Medulla oblongata (tissue), 1 donor: Measurements from ENCODE around the gene CACNA1C.
A peak's percentile ranks its signal among the peaks of the same experiment; 100 is the strongest.

Source experiments
- DNase-seq: peaks from one replicate; pipeline ENCODE4 v3.0.0-alpha.2; 2015; ENCODE audit errors: extremely low spot score

CACNA1C gene

DNA sequence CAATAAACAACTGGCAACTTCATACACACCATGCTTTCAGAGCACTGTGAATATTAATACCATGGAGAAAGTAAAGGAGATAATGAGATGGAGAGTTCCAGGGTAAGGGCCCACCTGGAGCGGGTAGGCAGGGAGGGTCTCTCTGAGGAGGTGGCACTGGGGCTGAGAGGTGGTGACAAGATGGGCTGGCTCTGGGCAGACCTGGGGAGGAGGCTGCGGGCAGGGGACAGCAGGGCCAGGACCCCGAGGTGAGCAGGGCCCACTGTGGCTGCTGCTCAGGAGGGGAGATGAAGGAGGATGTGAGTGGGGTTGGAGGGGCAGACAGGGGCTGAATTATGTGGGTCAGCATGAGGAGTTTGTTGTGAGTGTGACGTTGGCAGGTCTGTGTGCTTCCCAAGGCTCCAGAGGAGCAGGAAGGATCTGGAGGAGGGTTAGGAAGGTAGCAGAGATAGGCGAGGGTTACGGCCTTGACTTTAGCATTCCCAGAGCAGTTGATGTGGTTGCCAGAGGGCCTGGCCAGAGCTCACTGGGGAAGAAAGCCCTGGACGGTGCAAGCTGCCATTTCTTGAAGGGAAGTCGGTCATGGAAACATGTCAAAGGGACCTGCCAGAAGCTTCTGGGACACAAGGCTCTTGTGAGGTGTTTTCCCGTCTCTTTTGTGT, 88.2 kb downstream of the CACNA1C start:
- DNase-seq: no peak

DNA sequence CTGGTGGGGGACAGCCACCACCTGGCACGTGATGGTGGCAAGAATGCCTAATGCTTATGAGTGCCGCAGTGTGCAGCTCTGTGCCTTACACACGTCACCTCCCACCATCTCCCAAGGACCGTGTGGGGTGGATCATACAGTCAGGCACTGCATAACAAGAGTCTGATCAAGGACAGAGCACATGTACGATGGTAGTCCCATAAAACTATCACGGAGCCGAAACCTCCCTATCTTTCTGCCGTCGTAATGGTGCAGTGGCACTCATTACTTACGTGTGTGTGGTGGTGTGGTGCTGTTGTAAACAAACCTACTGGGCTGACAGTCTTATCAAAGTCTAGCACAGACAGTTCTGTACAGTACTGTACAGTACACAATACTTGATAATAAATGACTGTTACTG, 89.3 kb downstream of the CACNA1C start:
- DNase-seq: no peak

DNA sequence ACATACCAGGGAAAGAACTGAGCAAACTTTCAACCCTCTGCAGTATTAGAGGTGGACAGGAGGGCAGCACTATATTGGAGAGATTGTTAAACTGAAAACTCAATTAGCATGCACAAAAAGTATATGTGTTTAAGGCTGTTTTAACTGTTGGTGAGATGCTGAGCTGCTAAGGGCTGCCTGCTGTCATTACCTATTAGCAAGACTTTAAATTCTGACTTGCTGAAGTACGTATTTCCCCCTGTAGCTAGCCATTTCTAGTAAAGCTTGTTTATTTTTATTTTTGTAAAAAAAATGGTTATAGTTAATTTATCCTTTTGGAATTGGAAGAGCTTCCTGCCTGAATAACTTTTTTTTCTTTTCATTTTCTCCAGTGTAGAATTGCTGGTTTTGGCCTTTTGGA, 92.2 kb downstream of the CACNA1C start:
- no peak for DNase-seq

DNA sequence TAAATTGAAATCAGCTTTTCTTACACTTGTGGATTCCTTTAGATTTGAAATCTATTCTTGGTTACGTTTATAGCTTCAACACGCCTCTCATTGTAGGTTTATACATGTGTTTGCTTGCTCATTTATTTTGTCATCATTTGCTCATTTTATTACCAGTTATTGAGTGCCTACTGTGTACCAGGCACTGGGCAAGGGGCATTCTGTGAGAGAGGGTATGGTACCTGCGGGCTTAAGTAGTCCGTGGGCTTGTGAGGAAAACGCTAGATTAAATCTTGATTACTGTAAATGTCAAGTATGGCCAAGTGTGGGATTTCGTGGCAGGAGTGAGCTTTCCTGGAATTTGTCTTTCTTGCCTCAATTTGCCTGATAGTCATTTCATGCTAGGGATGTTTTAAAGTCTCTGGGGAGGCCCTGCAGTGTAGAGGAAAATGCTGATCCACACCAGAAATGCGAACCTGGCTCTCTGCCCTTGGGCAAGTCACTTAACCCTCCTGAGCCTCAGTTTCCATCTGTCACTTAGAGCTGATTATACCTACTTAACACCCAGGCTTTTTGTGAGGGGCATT, 92.7 kb downstream of the CACNA1C start:
- no peak for DNase-seq

DNA sequence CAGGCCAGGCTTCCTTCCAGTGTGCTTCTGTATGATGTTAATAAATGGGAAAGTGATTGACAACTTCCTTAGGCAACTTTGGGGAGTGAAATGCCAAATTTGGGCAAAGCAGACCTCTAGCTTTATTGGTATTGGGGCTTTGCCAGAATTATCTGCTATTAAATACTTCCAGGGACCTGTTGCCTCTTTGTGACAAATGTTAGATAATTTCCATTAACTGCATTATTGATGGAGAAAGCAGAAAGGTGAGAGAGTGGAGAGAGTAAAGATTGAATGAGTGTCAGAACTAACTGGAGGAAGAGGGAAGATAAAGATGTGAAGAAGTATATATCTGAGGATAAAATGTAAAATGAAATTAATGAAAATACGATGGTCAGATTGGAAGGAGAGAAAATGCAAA, 94.5 kb downstream of the CACNA1C start:
- DNase-seq: no peak

DNA sequence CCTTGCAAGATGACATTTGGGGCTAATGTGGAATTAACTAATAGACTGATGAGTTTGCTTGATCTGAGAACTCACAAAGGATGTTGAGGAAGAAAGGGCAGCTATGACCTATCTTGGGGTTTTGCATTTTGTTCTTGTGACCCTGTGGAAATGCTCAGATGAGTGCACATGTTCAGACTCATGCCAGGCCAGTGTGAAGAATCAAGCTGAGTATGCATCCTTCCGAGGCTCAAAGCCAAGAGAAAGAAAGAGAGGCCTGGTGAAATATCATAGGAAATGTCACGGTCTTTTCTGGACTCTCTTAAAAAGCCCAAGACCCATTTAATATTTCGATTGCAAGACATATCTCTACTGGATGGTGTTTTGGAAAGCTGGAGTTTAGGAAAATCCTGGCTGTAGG, 96.3 kb downstream of the CACNA1C start:
- no peak for DNase-seq

DNA sequence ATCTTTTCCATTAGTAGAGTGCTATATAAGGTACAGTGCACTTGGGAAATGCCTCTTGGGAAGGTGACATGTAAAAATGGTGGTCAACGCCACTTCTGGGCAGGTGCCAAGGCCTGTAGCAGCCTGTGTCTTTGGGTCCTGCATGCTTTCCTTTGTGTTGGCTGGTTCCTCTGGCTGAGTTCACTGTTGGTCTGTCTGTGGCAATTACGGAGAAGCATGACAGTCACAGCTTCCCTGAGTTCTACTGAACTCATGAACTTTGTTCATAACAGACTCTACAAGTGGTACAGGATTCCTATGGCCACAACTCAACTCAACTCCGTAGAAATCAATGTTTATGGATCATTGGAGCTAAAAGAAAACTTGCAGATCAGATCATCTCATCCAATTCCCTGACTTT, 98.0 kb downstream of the CACNA1C start:
- no peak for DNase-seq

DNA sequence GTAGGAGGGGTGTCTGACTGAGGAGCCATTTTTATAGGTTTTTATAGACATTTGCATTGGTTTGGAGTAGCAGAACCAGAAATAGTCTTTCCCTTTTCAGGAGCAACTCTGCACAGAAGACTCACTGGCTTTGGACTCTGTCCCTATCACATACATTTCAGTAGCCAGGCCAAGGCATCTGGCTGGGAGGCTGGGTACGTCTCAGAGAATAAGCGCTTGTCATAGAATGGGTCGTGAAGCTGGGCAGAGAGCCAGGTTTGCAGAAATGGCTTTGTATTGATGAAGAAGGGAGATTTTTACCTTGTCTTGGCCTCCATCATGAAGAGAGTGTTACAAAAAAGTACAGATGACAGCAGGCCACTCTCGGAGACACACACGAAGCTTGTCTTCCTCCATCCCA, 98.6 kb downstream of the CACNA1C start:
- DNase-seq: no peak

DNA sequence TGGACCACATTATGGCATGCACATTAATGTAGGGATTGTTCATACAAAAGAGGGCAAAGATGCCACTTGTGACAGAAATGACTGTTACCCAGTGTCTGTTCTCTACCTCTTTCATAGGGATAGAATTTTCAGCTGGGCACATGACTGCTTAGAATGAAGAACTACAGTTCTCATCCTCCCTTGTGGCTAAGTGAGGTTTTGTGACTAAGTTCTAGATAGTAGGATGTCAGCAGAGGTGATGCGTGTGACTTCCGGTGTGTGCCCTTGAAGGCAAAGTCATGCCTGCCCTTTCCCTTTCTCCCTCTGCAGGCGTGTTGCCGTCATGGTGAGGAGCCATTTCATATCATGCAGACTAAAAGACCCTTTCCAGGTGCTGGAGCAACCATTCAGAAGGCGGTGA, 99.3 kb downstream of the CACNA1C start:
- no peak for DNase-seq

DNA sequence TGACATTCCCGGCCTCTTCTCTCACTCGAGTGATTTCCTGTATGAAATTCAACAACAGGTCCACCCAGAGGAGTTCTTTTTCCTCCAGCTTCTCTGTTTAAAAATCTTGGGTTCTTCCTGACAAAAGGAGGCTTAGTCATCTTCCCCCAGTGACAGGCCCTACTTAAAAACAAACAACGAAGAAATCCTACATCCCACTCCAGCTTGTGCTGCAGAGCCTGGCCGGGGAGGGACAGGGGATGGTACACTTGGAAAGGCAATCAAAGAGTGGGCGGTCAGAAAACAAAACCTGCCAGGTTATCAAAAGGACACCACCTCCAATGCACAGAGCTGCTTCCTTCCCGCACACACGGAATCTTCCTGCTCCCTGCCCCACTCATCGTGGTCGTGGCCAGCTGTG, 101.3 kb downstream of the CACNA1C start:
- DNase-seq: no peak

DNA sequence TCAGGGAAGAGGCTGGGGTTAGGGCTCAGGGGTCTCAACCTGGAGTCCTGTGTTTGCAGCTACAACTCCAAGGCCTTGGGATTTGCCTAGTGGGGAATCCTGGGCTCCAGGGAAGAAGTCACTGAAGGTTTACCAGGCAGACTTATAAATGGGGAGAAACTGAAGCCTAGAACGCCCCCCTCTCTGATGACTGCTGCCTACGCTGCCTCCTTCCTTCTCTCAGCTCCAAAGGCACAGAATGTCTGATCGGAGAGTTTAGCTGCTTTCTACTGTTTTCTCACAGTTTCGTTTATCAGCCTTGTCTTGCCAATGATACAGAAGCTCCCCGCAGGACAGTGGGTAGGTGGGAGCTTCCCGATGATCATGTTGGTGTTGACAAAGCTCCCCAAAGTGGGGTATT, 101.7 kb downstream of the CACNA1C start:
- no peak for DNase-seq

DNA sequence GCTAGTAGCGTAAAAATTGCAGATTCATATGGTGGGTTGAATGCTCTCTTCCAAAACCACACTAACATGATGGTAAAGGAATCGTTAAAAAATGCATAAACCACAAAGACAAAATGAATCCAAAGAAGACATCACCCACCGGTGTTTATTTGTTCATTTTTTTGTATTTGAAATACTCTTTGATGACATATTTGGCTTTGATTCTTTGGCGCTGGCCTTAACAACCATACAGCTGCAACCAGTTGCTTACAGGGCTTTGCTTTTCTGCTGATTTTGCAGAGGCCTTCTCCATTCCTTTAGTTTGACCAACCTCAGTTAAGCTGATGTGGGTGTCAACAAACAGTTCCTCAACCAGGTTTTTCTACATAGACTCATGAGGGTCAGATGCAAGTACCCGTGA, 103.5 kb downstream of the CACNA1C start:
- DNase-seq: no peak

DNA sequence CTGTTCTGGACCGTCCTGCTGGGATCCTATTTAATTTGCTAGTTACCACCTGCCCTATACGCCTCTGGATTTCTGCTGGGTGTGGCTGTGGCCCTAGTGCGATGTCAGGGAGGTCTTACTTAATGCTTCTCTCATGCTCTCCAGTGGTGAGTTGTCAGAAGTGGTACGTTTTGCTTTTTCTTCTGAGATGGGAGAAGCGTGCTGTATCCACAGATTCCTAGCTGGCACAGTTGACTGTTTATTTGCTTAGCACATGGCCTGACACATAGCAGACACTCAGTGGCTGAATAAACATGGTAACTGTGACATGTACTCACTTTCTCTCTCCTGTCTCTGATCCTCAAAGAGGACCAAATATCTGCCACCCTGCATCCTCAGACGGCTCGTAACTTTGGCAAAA, 107.3 kb downstream of the CACNA1C start:
- DNase-seq: no peak

DNA sequence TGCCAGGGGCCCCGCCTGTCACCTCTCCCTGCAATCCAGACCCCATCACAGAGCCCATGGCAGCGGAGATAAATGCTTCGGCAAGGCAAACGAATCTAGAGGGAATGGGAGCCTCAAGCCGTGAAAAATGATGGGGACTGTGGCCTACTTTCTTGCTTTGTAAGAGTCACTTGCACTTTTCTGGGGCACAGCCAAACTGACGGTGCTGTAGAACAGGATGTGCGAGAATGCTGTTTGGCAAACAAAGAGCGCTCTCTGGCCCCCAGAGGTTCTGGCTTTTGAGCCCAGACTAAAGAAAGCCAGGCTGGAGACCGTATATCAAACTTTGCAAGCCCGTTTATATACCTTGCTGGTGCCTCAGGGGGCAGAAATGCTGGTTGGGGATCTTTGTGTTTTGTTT, 108.7 kb downstream of the CACNA1C start:
- DNase-seq: peak; percentile 78

DNA sequence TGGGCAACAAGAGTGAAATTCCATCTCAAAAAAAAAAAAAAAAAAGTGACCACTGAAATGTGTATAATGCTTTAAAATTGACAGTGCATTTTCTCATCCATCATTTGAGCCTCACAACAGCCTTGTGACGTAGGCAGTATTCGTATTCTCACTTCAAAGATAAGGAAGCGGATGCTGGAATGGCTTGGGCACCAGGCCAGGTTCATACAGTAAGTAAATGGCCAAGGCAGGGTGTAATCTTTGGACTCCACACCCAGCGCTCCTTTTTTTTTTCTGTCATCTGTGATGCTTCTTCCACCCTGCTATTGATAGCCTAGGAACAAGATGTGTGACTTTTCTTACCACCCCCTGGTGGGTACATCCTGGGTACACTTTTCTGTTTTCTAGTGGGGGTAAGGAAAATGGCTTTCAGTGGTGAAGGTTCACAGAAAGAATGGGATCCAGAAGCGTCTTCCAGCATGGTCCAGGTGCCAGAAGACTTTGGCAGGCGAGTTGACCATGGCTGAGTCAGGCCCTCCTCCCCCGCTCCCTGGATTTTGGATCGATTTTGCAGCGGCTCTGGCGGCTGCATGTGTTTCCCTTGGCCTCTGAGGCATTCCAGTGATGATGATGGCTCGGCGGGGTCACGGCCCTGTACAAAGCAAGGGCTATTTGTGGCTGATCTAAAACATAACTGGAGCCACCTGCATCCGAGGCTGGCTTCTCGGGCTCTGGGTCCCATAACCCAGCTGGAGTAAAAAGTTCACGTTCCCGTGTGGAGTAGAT, 110.6 kb downstream of the CACNA1C start:
- peak; percentile 64 for DNase-seq

DNA sequence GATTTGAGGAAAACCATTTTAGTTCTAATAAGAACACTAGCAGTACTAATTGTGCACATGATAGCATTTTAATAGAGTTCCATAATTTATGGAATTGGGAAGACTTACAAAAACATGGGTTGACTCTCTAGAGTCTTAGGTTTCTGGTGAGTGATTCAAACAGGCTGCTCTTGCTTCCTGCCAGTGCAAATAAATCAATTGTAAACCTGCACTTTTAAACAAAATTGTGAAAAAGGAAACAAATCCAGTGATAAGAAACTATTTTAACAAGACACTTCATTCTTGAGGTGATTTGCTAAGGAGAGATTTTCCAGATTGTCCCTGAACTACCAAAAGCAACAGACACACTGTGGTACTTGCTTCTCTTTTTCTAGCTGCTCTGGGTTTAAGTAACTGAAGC, 112.2 kb downstream of the CACNA1C start:
- no peak for DNase-seq

DNA sequence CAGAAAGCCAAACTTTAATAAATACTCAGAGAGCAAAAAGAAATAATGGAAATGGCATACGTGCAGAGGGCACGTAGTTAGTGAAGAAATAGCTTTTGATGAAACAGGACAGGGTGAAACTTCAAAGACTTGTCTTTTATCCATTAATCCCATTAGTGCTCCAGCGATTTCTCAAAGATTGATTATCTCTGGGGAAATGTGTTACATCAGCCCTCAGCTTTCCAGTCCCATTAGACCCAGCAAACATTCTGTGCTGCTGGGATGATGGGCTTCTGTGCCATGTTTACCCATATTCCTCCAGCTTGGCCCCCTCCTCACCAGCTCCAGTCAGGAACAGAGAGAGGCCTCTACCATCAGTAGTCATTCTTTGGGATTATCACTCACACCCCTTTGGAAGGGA, 113.1 kb downstream of the CACNA1C start:
- no peak for DNase-seq

DNA sequence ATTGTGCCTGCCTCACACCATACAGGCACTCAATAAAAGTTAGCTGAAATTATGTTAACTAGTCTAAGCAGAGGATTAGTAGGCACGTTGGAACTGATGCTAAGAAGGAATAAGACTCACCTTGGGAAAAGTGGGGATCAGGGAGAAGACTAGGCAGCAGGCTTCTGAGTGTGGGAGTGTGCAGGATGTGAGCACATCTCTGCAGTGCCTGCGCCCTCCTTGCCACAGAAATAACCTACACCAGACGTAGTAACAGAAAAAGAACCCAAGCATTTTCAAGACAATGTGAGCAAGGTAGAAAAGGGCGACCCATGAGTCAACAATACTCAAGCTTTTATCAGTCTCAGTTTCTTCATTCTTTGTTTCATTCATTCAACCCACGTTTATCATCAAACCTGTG, 113.9 kb downstream of the CACNA1C start:
- no peak for DNase-seq

DNA sequence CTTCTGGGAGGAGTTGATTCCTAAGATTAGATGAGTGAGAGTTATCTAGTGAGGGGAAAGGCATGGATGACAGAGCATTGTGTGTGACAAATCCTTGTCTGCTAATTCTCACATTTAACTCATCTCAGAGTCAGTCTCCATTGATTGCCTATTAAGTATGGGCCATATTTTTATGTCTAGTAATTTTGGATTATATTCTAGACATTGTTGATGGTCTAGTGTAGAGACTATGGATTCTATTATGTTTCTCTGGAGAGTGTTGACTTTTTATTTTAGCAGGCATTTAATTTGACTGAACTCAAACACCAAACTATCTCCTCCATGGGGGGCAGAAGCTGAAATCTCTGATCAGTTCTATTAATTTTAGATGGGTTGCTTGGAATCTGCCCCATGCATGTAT, 114.4 kb downstream of the CACNA1C start:
- DNase-seq: no peak

DNA sequence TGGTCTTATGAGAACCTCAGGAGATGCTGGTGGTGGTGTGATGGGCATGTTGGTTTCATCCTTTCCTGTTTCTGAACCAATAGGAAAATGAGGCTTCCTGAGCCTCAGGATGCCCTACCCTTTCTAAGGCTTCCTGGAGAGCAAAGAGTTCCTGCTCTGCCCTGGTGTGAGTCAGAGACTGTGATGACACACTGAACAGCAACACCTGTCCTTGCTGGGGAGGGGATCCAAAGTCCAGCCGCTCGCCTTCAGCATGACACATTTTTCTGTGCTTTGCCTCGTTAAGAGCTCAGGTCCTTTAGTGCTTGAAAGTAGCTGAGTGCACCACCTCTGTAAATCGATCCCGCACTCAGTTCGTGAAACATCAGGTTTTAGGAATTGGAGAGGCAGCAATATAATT, 116.0 kb downstream of the CACNA1C start:
- DNase-seq: no peak

DNA sequence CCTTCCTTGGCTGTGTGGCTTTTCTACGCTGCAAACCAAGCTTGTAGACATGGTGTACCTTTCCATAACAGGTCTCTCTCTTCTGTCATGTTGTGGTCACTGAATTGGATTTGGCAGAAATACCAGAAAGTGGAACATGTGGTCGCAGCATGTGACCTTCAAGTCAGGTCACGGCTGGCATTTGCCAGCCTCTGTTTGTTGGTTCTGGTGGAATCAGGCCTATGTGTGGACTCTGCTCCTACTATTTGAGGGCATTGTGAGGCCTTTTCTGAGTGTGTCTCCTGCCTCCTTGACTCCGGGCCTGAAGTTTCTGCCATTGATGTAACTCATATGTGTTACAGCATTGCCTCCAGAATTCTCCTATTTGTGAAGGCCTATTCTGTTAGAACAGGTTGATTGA, 116.7 kb downstream of the CACNA1C start:
- no peak for DNase-seq

DNA sequence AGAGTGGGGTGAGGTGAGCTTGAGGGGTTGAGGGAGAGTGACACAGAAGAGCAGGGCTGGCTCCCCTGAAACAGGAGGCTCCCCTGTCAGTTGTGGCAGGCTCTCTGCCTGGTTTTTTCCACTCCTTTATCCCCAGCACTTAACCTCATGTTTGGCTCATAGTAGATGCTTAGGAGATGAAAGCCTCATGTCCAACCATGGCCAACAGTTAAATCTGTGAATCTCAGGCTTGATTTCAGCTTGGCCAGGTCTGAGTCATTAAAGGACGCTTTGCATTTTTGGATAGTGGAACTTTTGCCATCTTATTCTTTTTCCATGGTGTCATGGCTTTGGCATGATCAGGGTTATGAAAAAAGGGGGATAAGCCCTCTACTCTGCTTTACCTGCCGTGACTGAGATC, 117.2 kb downstream of the CACNA1C start:
- DNase-seq: no peak

DNA sequence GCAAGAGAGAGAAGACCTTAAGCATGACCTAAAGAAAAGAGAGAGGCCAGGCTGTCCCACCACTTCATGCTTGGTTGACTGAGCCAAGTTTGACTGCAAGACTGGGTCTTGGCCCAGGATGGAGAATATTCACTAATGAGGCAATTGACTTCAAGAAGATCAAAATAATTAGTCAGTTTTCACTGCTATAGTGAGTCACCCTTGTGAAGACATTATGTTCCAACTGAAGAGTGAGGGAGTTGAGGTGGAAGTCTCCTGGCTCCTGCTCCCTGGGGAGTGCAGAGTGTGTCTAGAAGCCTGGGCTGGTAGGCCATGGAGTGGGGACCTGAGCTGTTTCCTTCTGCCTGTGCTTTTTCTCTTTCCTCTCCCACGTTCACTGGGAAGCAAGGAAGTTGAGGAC, 117.6 kb downstream of the CACNA1C start:
- no peak for DNase-seq
